H1 (cell line): ENCODE data around the gene SLX4IP. TPM values are rescaled to one million over a fixed set of nuclear protein-coding genes. Genes with fewer than 3 reads are reported as not detected.

Experiments
- CTCF ChIA-PET: fragments of 300-600 bp; sonication (Branson Sonifier 250); formaldehyde crosslinking; loops from one replicate; lab custom pipeline; 2021; ENCODE audit not compliant: partially characterized antibody; lab: Charles Lee
- POLR2A ChIA-PET: fragments of 300-600 bp; sonication (Branson Sonifier 250); formaldehyde crosslinking; loops from one replicate; lab custom pipeline; 2021; ENCODE audit warnings: inconsistent platforms; ENCODE audit not compliant: partially characterized antibody; lab: Charles Lee
- DNase-seq, 2 experiments: peaks; one replicate each; pipeline versions ENCODE4 v3.0.0 to v3.0.0-alpha.2; 2010 to 2022; ENCODE audit warnings: low spot score in 2 of 2, low read depth in 1 of 2, mixed read lengths in 1 of 2
- FAIRE-seq: peaks from 2 replicates; lab custom pipeline; 2011; peaks lifted over from hg19 to GRCh38; lab: Jason Lieb, UNC
- H2AFZ ChIP-seq: 2 replicates; pipeline ENCODE4 v1.8.1; 2012; ENCODE audit warnings: low read length, inconsistent platforms
- H2AK5ac ChIP-seq: 2 replicates; pipeline ENCODE4 v1.6.1; 2013; ENCODE audit warnings: low read depth, low read length
- H2BK120ac ChIP-seq: replicated peaks from 2 replicates; pipeline ENCODE3; 2013; ENCODE audit warnings: low read depth, low read length, inconsistent platforms
- H2BK12ac ChIP-seq: 2 replicates; pipeline ENCODE4 v1.6.1; 2013; ENCODE audit warnings: low read depth, low read length
- H2BK15ac ChIP-seq: 2 replicates; pipeline ENCODE4 v1.6.1; 2013; ENCODE audit warnings: low read length
- H2BK20ac ChIP-seq: 2 replicates; pipeline ENCODE4 v1.6.1; 2013; ENCODE audit warnings: low read length
- H2BK5ac ChIP-seq: 2 replicates; pipeline ENCODE4 v1.6.1; 2013; ENCODE audit warnings: low read depth, low read length
- H3K14ac ChIP-seq: 2 replicates; pipeline ENCODE4 v1.6.1; 2013; ENCODE audit warnings: inconsistent platforms; ENCODE audit not compliant: insufficient read length
- H3K18ac ChIP-seq: 2 replicates; pipeline ENCODE4 v1.6.1; 2013; ENCODE audit warnings: low read length; ENCODE audit errors: extremely low read depth
- H3K23ac ChIP-seq: 2 replicates; pipeline ENCODE4 v1.6.1; 2013; ENCODE audit warnings: inconsistent platforms; ENCODE audit not compliant: insufficient read length
- H3K23me2 ChIP-seq: 2 replicates; pipeline ENCODE4 v1.6.1; 2013; ENCODE audit warnings: low read depth, low read length
- H3K27ac ChIP-seq: 2 replicates; pipeline ENCODE4 v1.6.1; 2011; ENCODE audit warnings: low read depth, low read length, inconsistent platforms
- H3K27me3 ChIP-seq, 4 experiments: replicated peaks in 1 of 4; 1 replicate in 1 of 4; 2 replicates in 3 of 4; pipeline versions ENCODE4 v1.6.1 to v1.8.1; 2011 to 2013; ENCODE audit warnings: low read length in 3 of 4, mild to moderate bottlenecking in 3 of 4, inconsistent platforms in 2 of 4, mixed read lengths in 2 of 4, moderate library complexity in 1 of 4; ENCODE audit not compliant: control insufficient read depth in 3 of 4, insufficient read depth in 3 of 4; ENCODE audit errors: extremely low read depth in 1 of 4
- H3K36me3 ChIP-seq, 4 experiments: 2 replicates each; pipeline versions ENCODE4 v1.6.1 to v1.8.1; 2011 to 2013; ENCODE audit warnings: mild to moderate bottlenecking in 4 of 4, low read length in 3 of 4, moderate library complexity in 2 of 4, control low read depth in 1 of 4, inconsistent platforms in 1 of 4; ENCODE audit not compliant: insufficient read depth in 4 of 4, control insufficient read depth in 2 of 4
- H3K4ac ChIP-seq: replicated peaks from 2 replicates; pipeline ENCODE3; 2013; ENCODE audit warnings: low read length, low read depth, mixed read lengths, inconsistent platforms; ENCODE audit not compliant: insufficient read length
- H3K4me1 ChIP-seq, 4 experiments: replicated peaks in 1 of 4; 1 replicate in 1 of 4; 2 replicates in 3 of 4; pipeline versions ENCODE4 v1.6.1 to v1.8.1; 2011 to 2013; ENCODE audit warnings: low read length in 3 of 4, inconsistent platforms in 2 of 4, mixed read lengths in 1 of 4; ENCODE audit not compliant: insufficient read depth in 4 of 4, control insufficient read depth in 3 of 4
- H3K4me2 ChIP-seq, 2 experiments: 2 replicates each; pipeline versions ENCODE4 v1.6.1 to v1.8.1; 2011 to 2013; ENCODE audit warnings: low read depth in 2 of 2, low read length in 2 of 2, control low read depth in 1 of 2, inconsistent platforms in 1 of 2, mild to moderate bottlenecking in 1 of 2; ENCODE audit not compliant: insufficient read depth in 1 of 2
- H3K4me3 ChIP-seq, 4 experiments: fragments of 200-600, 300-600 bp in 1 of 4; sonication (generic), shearing (Covaris generic), sonication (Bioruptor Twin) in 1 of 4; 2 replicates each; pipeline versions ENCODE4 v1.5.1 to v1.8.1; 2011 to 2016; ENCODE audit warnings: low read length in 4 of 4, low read depth in 3 of 4, control low read depth in 2 of 4, inconsistent platforms in 2 of 4, mild to moderate bottlenecking in 2 of 4, mixed read lengths in 1 of 4, moderate library complexity in 1 of 4; ENCODE audit not compliant: insufficient read depth in 2 of 4; ENCODE audit errors: extremely low read depth in 1 of 4
- H3K56ac ChIP-seq: replicated peaks from 2 replicates; pipeline ENCODE3; 2013; ENCODE audit warnings: low read depth, mild to moderate bottlenecking, mixed read lengths, low read length, inconsistent platforms; ENCODE audit not compliant: insufficient read length
- H3K79me1 ChIP-seq: 2 replicates; pipeline ENCODE4 v1.6.1; 2013; ENCODE audit warnings: low read depth, low read length, control low read depth
- H3K79me2 ChIP-seq, 2 experiments: 2 replicates each; pipeline versions ENCODE4 v1.6.1 to v1.8.1; 2012 to 2013; ENCODE audit warnings: low read length in 2 of 2, mild to moderate bottlenecking in 2 of 2, inconsistent platforms in 1 of 2; ENCODE audit not compliant: insufficient read depth in 2 of 2, control insufficient read depth in 1 of 2
- H3K9ac ChIP-seq, 4 experiments: replicated peaks in 1 of 4; 1 replicate in 1 of 4; 2 replicates in 3 of 4; pipeline versions ENCODE4 v1.6.1 to v1.8.1; 2011 to 2013; ENCODE audit warnings: low read depth in 3 of 4, low read length in 3 of 4, control low read depth in 2 of 4, mild to moderate bottlenecking in 2 of 4, moderate library complexity in 2 of 4, inconsistent platforms in 1 of 4; ENCODE audit errors: extremely low read depth in 1 of 4
- H3K9me3 ChIP-seq, 2 experiments: 2 replicates each; pipeline versions ENCODE4 v1.6.1 to v1.8.1; 2012 to 2013; ENCODE audit warnings: mild to moderate bottlenecking in 2 of 2, moderate library complexity in 2 of 2, control low read depth in 1 of 2, inconsistent platforms in 1 of 2, low read depth in 1 of 2, low read length in 1 of 2, mixed read lengths in 1 of 2; ENCODE audit not compliant: insufficient read depth in 2 of 2
- H4K20me1 ChIP-seq, 2 experiments: replicated peaks in 1 of 2; 2 replicates each; pipeline versions ENCODE3 to v1.8.1; 2011 to 2013; ENCODE audit warnings: inconsistent platforms in 2 of 2, low read length in 2 of 2, mild to moderate bottlenecking in 1 of 2; ENCODE audit not compliant: insufficient read depth in 2 of 2, control insufficient read depth in 1 of 2
- H4K5ac ChIP-seq: 2 replicates; pipeline ENCODE4 v1.6.1; 2013; ENCODE audit warnings: low read length, low read depth, mixed read lengths, inconsistent platforms; ENCODE audit not compliant: insufficient read length
- H4K8ac ChIP-seq: 2 replicates; pipeline ENCODE4 v1.8.0; 2013; ENCODE audit warnings: mild to moderate bottlenecking, moderate library complexity, low read length, inconsistent platforms; ENCODE audit not compliant: insufficient read depth; ENCODE audit errors: extremely low read depth
- H4K91ac ChIP-seq: replicated peaks from 2 replicates; pipeline ENCODE3; 2013; ENCODE audit warnings: low read length, mixed read lengths, inconsistent platforms; ENCODE audit not compliant: insufficient read length
- BCL11A ChIP-seq, 2 experiments: IDR thresholded peaks; one replicate each; pipeline ENCODE4 v1.6.1; 2011; ENCODE audit warnings: low read depth in 2 of 2, low read length in 2 of 2, mild to moderate bottlenecking in 2 of 2
- EZH2 ChIP-seq: fragments of 200-600 bp; sonication (generic); IDR thresholded peaks from 2 replicates; pipeline ENCODE4 v1.7.1; 2012; ENCODE audit warnings: low read depth, mild to moderate bottlenecking, moderate library complexity, low read length, inconsistent platforms; ENCODE audit not compliant: severe bottlenecking
- RXRA ChIP-seq: IDR thresholded peaks from 2 replicates; pipeline ENCODE4 v1.6.1; 2011; ENCODE audit warnings: low read depth, mild to moderate bottlenecking, low read length, moderate library complexity; ENCODE audit not compliant: insufficient read depth
- TAF1 ChIP-seq: IDR thresholded peaks from 2 replicates; pipeline ENCODE4 v1.6.1; 2011; ENCODE audit warnings: mild to moderate bottlenecking, low read depth, low read length
- WGBS, 2 experiments: shearing (Covaris generic) in 1 of 2; methylation state at CpG; one replicate each; pipeline versions ENCODE4 v1.1.6 to v1.1.7; 2013 to 2015; ENCODE audit warnings: low lambda C conversion rate in 2 of 2, mixed read lengths in 2 of 2, inconsistent platforms in 1 of 2, low coverage in 1 of 2, missing lambda C conversion rate in 1 of 2; ENCODE audit not compliant: insufficient replicate concordance in 2 of 2, insufficient coverage in 1 of 2, insufficient read length in 1 of 2; ENCODE audit errors: extremely low coverage in 1 of 2, missing lambda C conversion rate in 1 of 2; 5-methylcytosine and 5-hydroxymethylcytosine counted together
- polyA plus RNA-seq, 7 experiments: library from polyadenylated mRNA; depleted of rRNA in 3 of 7; stranded (reverse) in 5 of 7; unstranded in 2 of 7; fragments of >200 nt in 5 of 7; fragments of 200-250 nt in 2 of 7; gene quantifications; 1 replicate in 5 of 7; 2 replicates in 1 of 7; 4 replicates in 1 of 7; pipeline versions ENCODE4 v1.2.1 to v1.2.3, GENCODE V29; 2011 to 2013; ENCODE audit warnings: missing spikeins in 2 of 7, mixed read lengths in 2 of 7
- total RNA-seq: library from RNA; stranded (reverse); fragmentation: NEBNext Ultra II Directional; extraction: Animal tissue kit (Norgen Biotek cat#: 25700); gene quantifications from 2 replicates; pipeline ENCODE4 v1.2.1, GENCODE V29; 2021
- TF ChIP-seq, protein P1 (sequence below), 3 experiments: IDR thresholded peaks; 1 replicate in 2 of 3; 2 replicates in 1 of 3; pipeline versions ENCODE4 v1.5.1 to v1.6.1; 2011; ENCODE audit warnings: low read length in 3 of 3, mild to moderate bottlenecking in 3 of 3, inconsistent platforms in 2 of 3, low read depth in 1 of 3, moderate library complexity in 1 of 3; ENCODE audit not compliant: insufficient read depth in 1 of 3; ENCODE audit errors: control extremely low read depth in 1 of 3

SLX4IP gene
- total and polyA plus RNA-seq, 2 of the 8 experiments (the other 6 are each of a cell fraction or from before 2014, with no cell fraction given): 2.4 to 8.7 TPM

- no peaks in the 10 kb centered on the region for H3K27me3 ChIP-seq
- no peak overlapping the region for H3K14ac ChIP-seq
- DNase-seq: no peak
- no peak overlapping the region for H2AK5ac ChIP-seq
- no peaks in the 10 kb centered on the region for H3K79me2 ChIP-seq
- no peak overlapping the region for H3K56ac ChIP-seq
- no peak overlapping the region for H3K4me2 ChIP-seq
- no peak overlapping the region for H4K5ac ChIP-seq
- no peak for TF ChIP-seq TAF1
- no peak for TF ChIP-seq RXRA
- no peak for TF ChIP-seq BCL11A (IDR thresholded peaks at IDR 0.05; ENCODE audit: low read depth in 2 of 2, low read length in 2 of 2)
- TF ChIP-seq, protein P1, sequence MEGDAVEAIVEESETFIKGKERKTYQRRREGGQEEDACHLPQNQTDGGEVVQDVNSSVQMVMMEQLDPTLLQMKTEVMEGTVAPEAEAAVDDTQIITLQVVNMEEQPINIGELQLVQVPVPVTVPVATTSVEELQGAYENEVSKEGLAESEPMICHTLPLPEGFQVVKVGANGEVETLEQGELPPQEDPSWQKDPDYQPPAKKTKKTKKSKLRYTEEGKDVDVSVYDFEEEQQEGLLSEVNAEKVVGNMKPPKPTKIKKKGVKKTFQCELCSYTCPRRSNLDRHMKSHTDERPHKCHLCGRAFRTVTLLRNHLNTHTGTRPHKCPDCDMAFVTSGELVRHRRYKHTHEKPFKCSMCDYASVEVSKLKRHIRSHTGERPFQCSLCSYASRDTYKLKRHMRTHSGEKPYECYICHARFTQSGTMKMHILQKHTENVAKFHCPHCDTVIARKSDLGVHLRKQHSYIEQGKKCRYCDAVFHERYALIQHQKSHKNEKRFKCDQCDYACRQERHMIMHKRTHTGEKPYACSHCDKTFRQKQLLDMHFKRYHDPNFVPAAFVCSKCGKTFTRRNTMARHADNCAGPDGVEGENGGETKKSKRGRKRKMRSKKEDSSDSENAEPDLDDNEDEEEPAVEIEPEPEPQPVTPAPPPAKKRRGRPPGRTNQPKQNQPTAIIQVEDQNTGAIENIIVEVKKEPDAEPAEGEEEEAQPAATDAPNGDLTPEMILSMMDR (IDR thresholded peaks at IDR 0.05; ENCODE audit: control extremely low read depth in 1 of 3, insufficient read depth in 1 of 3, low read depth in 1 of 3, low read length in 3 of 3): no peak
- no peak for TF ChIP-seq EZH2
- TF ChIP-seq, all 59 proteins: peak for 0
- H3K18ac ChIP-seq: no peak overlapping the region
- H2BK20ac ChIP-seq: no peak overlapping the region
- FAIRE-seq: no peak
- H4K20me1 ChIP-seq: no peaks in the 10 kb centered on the region
- no peak overlapping the region for H4K91ac ChIP-seq
- no peak overlapping the region for H4K8ac ChIP-seq
- 93% methylated on average over 2 of the region's 2 CpGs; no CpG with 5 or more reads in 1 of the 2 experiments for WGBS, 2 experiments
- no peak overlapping the region for H3K9ac ChIP-seq
- no peak overlapping the region for H2BK15ac ChIP-seq
- H2BK12ac ChIP-seq: no peak overlapping the region
- H3K9me3 ChIP-seq: no peaks in the 10 kb centered on the region
- POLR2A ChIA-PET: no interaction called here
- H2BK5ac ChIP-seq: no peak overlapping the region
- CTCF ChIA-PET: interaction anchor here (1.1 to 2.9 kb wide), 2 partner anchors 13 to 43 kb away, joined by 3 to 12 read pairs; no protein-coding TSS in a partner anchor
- H3K4me1 ChIP-seq: no peaks in the 10 kb centered on the region
- no peaks in the 10 kb centered on the region for H3K79me1 ChIP-seq
- H3K36me3 ChIP-seq: no peaks in the 10 kb centered on the region
- H3K27ac ChIP-seq: no peak overlapping the region
- H2BK120ac ChIP-seq: no peak overlapping the region
- no peaks in the 10 kb centered on the region; the same call in 1 of the 2 replicates for H3K23me2 ChIP-seq
- H3K23ac ChIP-seq: no peak overlapping the region
- no peak overlapping the region for H2AFZ ChIP-seq
- H3K4ac ChIP-seq: no peak overlapping the region
- H3K4me3 ChIP-seq: no peak overlapping the region
Observed at GRCh38 chr20:10591946-10592521, 156.9 kb downstream of the SLX4IP start.
